Smooth muscle cell (in vitro differentiated cells): ENCODE data around the gene CDK14. TPM values are rescaled to one million over a fixed set of nuclear protein-coding genes. Genes with fewer than 3 reads are reported as not detected.
"Not testable (repeated sequence)": the region's sequence is repeated elsewhere in the genome, so short reads cannot be mapped to it uniquely, and the experiment has no call there.

ENCODE experiments used
- DNase-seq: peaks from one replicate; lab custom pipeline; 2025; ENCODE audit not compliant: unreplicated experiment; lab: John Stamatoyannopoulos, UW
- H2AFZ ChIP-seq: fragments of 200-600 bp; sonication (generic); 2 replicates; pipeline ENCODE4 v1.6.0; 2016; ENCODE audit warnings: antibody characterized with exemption, low read depth, mild to moderate bottlenecking
- H3F3A ChIP-seq: fragments of 200-600 bp; sonication (generic); 2 replicates; pipeline ENCODE4 v1.6.0; 2017; ENCODE audit warnings: antibody characterized with exemption, low read depth
- H3K27ac ChIP-seq: fragments of 200-600 bp; sonication (generic); 2 replicates; pipeline ENCODE4 v1.5.1; 2016; ENCODE audit warnings: low read depth, mild to moderate bottlenecking
- H3K27me3 ChIP-seq: fragments of 200-600 bp; sonication (generic); 2 replicates; pipeline ENCODE4 v1.6.1; 2016; ENCODE audit warnings: low read depth, mild to moderate bottlenecking
- H3K36me3 ChIP-seq: fragments of 200-600 bp; sonication (generic); 2 replicates; pipeline ENCODE4 v1.5.1; 2016; ENCODE audit warnings: low read depth
- H3K4me1 ChIP-seq: fragments of 200-600 bp; sonication (generic); 2 replicates; pipeline ENCODE4 v1.5.1; 2016; ENCODE audit warnings: low read depth
- H3K4me2 ChIP-seq: fragments of 200-600 bp; sonication (generic); 2 replicates; pipeline ENCODE4 v1.6.0; 2016; ENCODE audit warnings: mild to moderate bottlenecking
- H3K4me3 ChIP-seq: fragments of 200-600 bp; sonication (generic); 2 replicates; pipeline ENCODE4 v1.5.1; 2016; ENCODE audit warnings: mild to moderate bottlenecking
- H3K79me2 ChIP-seq: fragments of 200-600 bp; sonication (generic); 2 replicates; pipeline ENCODE4 v1.6.0; 2016; ENCODE audit warnings: low read depth, mild to moderate bottlenecking
- H3K9ac ChIP-seq: fragments of 200-600 bp; sonication (generic); 2 replicates; pipeline ENCODE4 v1.6.0; 2016; ENCODE audit warnings: low read depth
- H3K9me3 ChIP-seq: fragments of 200-600 bp; sonication (generic); replicated peaks from 2 replicates; pipeline ENCODE4 v1.5.1; 2016; ENCODE audit warnings: low read depth
- H4K20me1 ChIP-seq: fragments of 200-600 bp; sonication (generic); 2 replicates; pipeline ENCODE4 v1.6.0; 2016; ENCODE audit warnings: low read depth
- CTCF ChIP-seq: fragments of 200-600 bp; sonication (generic); IDR thresholded peaks from 2 replicates; pipeline ENCODE4 v1.5.1; 2017; ENCODE audit warnings: borderline replicate concordance, mild to moderate bottlenecking, antibody characterized with exemption; ENCODE audit not compliant: insufficient read depth, poor library complexity, severe bottlenecking
- WGBS: methylation state at CpG from one replicate; pipeline ENCODE4 v1.1.7; 2016; ENCODE audit warnings: low lambda C conversion rate; 5-methylcytosine and 5-hydroxymethylcytosine counted together
- polyA plus RNA-seq: library from polyadenylated mRNA; unstranded; fragments of >200 nt; fragmentation: Nextera tagmentation; extraction: Ambion mirVana; gene quantifications from 2 replicates; pipeline ENCODE4 v1.2.1, GENCODE V29; 2016
- total RNA-seq: library from RNA; depleted of rRNA; stranded (reverse); fragments of >200 nt; gene quantifications from 2 replicates; pipeline ENCODE4 v1.2.3, GENCODE V29; 2014

The CDK14 gene
- total and polyA plus RNA-seq, 2 experiments from 2014 or later: 4.1 to 5.3 TPM

- TF ChIP-seq CTCF: no peak
- H3F3A ChIP-seq: no peaks in the 10 kb centered on the region
- H3K4me1 ChIP-seq: no peaks in the 10 kb centered on the region
- no peaks in the 10 kb centered on the region for H3K27me3 ChIP-seq
- H3K36me3 ChIP-seq: no peaks in the 10 kb centered on the region
- 58% methylated on average over 4 of the region's 4 CpGs for whole genome bisulfite sequencing
- no peaks in the 10 kb centered on the region for H3K9me3 ChIP-seq
- H3K27ac ChIP-seq: no peak overlapping the region
- no peak for DNase-seq
- H3K4me3 ChIP-seq: no peak overlapping the region
- no peak overlapping the region for H2AFZ ChIP-seq
- no peaks in the 10 kb centered on the region for H4K20me1 ChIP-seq
- H3K79me2 ChIP-seq: no peaks in the 10 kb centered on the region
- no peak overlapping the region for H3K9ac ChIP-seq
- no peak overlapping the region for H3K4me2 ChIP-seq
Observed at GRCh38 chr7:90788052-90788451, 191.9 kb downstream of the CDK14 start.

GRCh38 chr7:90789736-90790306 lies 193.7 kb downstream of the CDK14 start:
- Histone ChIP-seq H3K4me3 (no peak overlapping the region), H3F3A (no peaks in the 10 kb centered on the region), H4K20me1 (no peaks in the 10 kb centered on the region), H3K4me2 (no peak overlapping the region), H3K9me3 (no peaks in the 10 kb centered on the region), H3K79me2 (no peaks in the 10 kb centered on the region), H3K27ac (no peak overlapping the region), H3K36me3 (no peaks in the 10 kb centered on the region), H3K9ac (no peak overlapping the region), H3K27me3 (no peaks in the 10 kb centered on the region), H3K4me1 (no peaks in the 10 kb centered on the region), H2AFZ (no peak overlapping the region)
- DNase-seq: no peak
- 100% methylated on average over 1 of the region's 1 CpG for WGBS
- TF ChIP-seq CTCF: no peak

- H3K79me2 ChIP-seq: no peaks in the 10 kb centered on the region
- TF ChIP-seq CTCF: no peak
- no peak overlapping the region for H3K27ac ChIP-seq
- no peak overlapping the region for H2AFZ ChIP-seq
- WGBS: 79% methylated on average over 3 of the region's 3 CpGs
- no peak overlapping the region for H3K9ac ChIP-seq
- H4K20me1 ChIP-seq: no peaks in the 10 kb centered on the region
- no peaks in the 10 kb centered on the region for H3K27me3 ChIP-seq
- no peaks in the 10 kb centered on the region for H3K36me3 ChIP-seq
- H3K4me1 ChIP-seq: no peaks in the 10 kb centered on the region
- H3K4me3 ChIP-seq: no peak overlapping the region
- no peaks in the 10 kb centered on the region for H3F3A ChIP-seq
- no peak for DNase-seq
- H3K9me3 ChIP-seq: no peaks in the 10 kb centered on the region
- no peak overlapping the region for H3K4me2 ChIP-seq
Observed at GRCh38 chr7:90791596-90791995, 195.5 kb downstream of the CDK14 start.

- no peak overlapping the region for H3K4me3 ChIP-seq
- H3K36me3 ChIP-seq: no peaks in the 10 kb centered on the region
- H3K4me2 ChIP-seq: no peak overlapping the region
- H3K79me2 ChIP-seq: no peaks in the 10 kb centered on the region
- H4K20me1 ChIP-seq: no peaks in the 10 kb centered on the region
- H3K9ac ChIP-seq: no peak overlapping the region
- H3K4me1 ChIP-seq: no peaks in the 10 kb centered on the region
- no peak for DNase-seq
- TF ChIP-seq CTCF: no peak
- no peaks in the 10 kb centered on the region for H3K27me3 ChIP-seq
- no peak overlapping the region for H2AFZ ChIP-seq
- WGBS: 95% methylated on average over 1 of the region's 1 CpG
- no peaks in the 10 kb centered on the region for H3K9me3 ChIP-seq
- no peaks in the 10 kb centered on the region for H3F3A ChIP-seq
- H3K27ac ChIP-seq: no peak overlapping the region
Observed at GRCh38 chr7:90792301-90792700, 196.2 kb downstream of the CDK14 start.

GRCh38 chr7:90794234-90794633 lies 198.1 kb downstream of the CDK14 start:
- H3K27me3 ChIP-seq, H3K9ac ChIP-seq, H4K20me1 ChIP-seq, H3K27ac ChIP-seq, H3K4me1 ChIP-seq, H3K4me2 ChIP-seq, H3K36me3 ChIP-seq, H3K9me3 ChIP-seq, H3K79me2 ChIP-seq, H2AFZ ChIP-seq, H3K4me3 ChIP-seq, H3F3A ChIP-seq, DNase-seq: not testable (repeated sequence)
- 94% methylated on average over 12 of the region's 12 CpGs for WGBS
